Prostate gland (tissue), 2 donors: ENCODE measurements around the gene GNAS-AS1.

ENCODE experiments used
- CTCF ChIP-seq, 4 experiments: fragments of 200-600 bp in 2 of 4; fragments of 450-650 bp in 2 of 4; sonication (generic) in 2 of 4; IDR thresholded peaks; 1 replicate in 3 of 4; 2 replicates in 1 of 4; pipeline ENCODE4 v1.5.1; 2016 to 2019; ENCODE audit warnings: antibody characterized with exemption in 4 of 4, mild to moderate bottlenecking in 2 of 4, moderate library complexity in 2 of 4
- POLR2A ChIP-seq: fragments of 450-650 bp; IDR thresholded peaks from one replicate; pipeline ENCODE4 v1.6.1; 2016; ENCODE audit warnings: antibody characterized with exemption, mild to moderate bottlenecking

- TF ChIP-seq CTCF (IDR thresholded peaks at IDR 0.05), result no peak
- TF ChIP-seq POLR2A, result no peak
Measured at GRCh38 chr20:58895448-58896180, 44.9 kb upstream of the GNAS-AS1 start.
